ENCODE measurements around the gene SMIM1. TPM values are rescaled to one million over a fixed set of nuclear protein-coding genes. Genes with fewer than 3 reads are reported as not detected.

Gene SMIM1
- total and polyA plus RNA-seq, 2 donors (not counting 3 experiments of a cell fraction or from before 2014, with no cell fraction given): 1.4 to 2.9 TPM

GRCh38 chr1:3729594-3730542 is 42.7 kb upstream of the SMIM1 start:
- DNase-seq (ENCODE audit: low read depth, low spot score): no peak
- H4K20me1 ChIP-seq (replicated peaks; ENCODE audit: control insufficient read depth, extremely low read depth, insufficient read depth, low read length): no peaks in the 10 kb centered on the region
- BruUV-seq (replicated peaks): no TSS peak
- dilution Hi-C loops (cut with MboI; ENCODE audit: extremely low pct_ligation_motif_present, low sequenced_read_pairs) (no loop called here), intact Hi-C loops (cut with micrococcal nuclease) (no loop called here)
- ChIA-PET CTCF (interaction anchor here (1.0 kb wide), 1 partner anchor 9 kb away, joined by 3 read pairs; no protein-coding TSS in a partner anchor), POLR2A (no interaction called here)
- no peaks in the 10 kb centered on the region for H3K27me3 ChIP-seq (ENCODE audit: control insufficient read depth in 2 of 2, insufficient read depth in 2 of 2, low read length in 2 of 2)
- H3K9me1 ChIP-seq (replicated peaks; ENCODE audit: control insufficient read depth, extremely low read depth, insufficient read depth, low read length): no peaks in the 10 kb centered on the region
- no peak overlapping the region for H3K4me2 ChIP-seq (ENCODE audit: insufficient read depth, low read length)
- TF ChIP-seq JUN (IDR thresholded peaks at IDR 0.05; ENCODE audit: borderline replicate concordance, insufficient read depth, insufficient read length, low read depth) (no peak), GATA2 (IDR thresholded peaks at IDR 0.05; ENCODE audit: insufficient read depth, insufficient read length, low read depth, low read length) (no peak), FOS (IDR thresholded peaks at IDR 0.05; ENCODE audit: borderline replicate concordance, insufficient read depth, low read length) (no peak), EZH2 (IDR thresholded peaks at IDR 0.05; ENCODE audit: borderline replicate concordance, low read depth, low read length, severe bottlenecking) (no peak), POLR2A (IDR thresholded peaks at IDR 0.05; ENCODE audit: low read depth, low read length) (no peak), POLR2AphosphoS5 (IDR thresholded peaks at IDR 0.05; ENCODE audit: insufficient read depth, low read depth, low read length) (no peak), MYC (IDR thresholded peaks at IDR 0.05; ENCODE audit: low read depth, low read length) (no peak)
- TF ChIP-seq, protein P1, sequence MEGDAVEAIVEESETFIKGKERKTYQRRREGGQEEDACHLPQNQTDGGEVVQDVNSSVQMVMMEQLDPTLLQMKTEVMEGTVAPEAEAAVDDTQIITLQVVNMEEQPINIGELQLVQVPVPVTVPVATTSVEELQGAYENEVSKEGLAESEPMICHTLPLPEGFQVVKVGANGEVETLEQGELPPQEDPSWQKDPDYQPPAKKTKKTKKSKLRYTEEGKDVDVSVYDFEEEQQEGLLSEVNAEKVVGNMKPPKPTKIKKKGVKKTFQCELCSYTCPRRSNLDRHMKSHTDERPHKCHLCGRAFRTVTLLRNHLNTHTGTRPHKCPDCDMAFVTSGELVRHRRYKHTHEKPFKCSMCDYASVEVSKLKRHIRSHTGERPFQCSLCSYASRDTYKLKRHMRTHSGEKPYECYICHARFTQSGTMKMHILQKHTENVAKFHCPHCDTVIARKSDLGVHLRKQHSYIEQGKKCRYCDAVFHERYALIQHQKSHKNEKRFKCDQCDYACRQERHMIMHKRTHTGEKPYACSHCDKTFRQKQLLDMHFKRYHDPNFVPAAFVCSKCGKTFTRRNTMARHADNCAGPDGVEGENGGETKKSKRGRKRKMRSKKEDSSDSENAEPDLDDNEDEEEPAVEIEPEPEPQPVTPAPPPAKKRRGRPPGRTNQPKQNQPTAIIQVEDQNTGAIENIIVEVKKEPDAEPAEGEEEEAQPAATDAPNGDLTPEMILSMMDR (IDR thresholded peaks at IDR 0.05; ENCODE audit: extremely low read depth in 1 of 2, insufficient read depth in 1 of 2, low read depth in 1 of 2, low read length in 2 of 2): no peak
- TF ChIP-seq, protein P2, sequence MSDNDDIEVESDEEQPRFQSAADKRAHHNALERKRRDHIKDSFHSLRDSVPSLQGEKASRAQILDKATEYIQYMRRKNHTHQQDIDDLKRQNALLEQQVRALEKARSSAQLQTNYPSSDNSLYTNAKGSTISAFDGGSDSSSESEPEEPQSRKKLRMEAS (IDR thresholded peaks at IDR 0.05; ENCODE audit: insufficient read depth, insufficient read length): no peak
- H3K4me3 ChIP-seq (replicated peaks in 1 of 3; ENCODE audit: insufficient read depth in 1 of 3, low read depth in 1 of 3, low read length in 3 of 3): no peak overlapping the region
- no peak overlapping the region for H2AFZ ChIP-seq (ENCODE audit: low read depth, low read length)
- no peaks in the 10 kb centered on the region for H3K9me3 ChIP-seq (replicated peaks; ENCODE audit: control insufficient read depth, insufficient read depth, low read length)
- no peak overlapping the region for H3K27ac ChIP-seq (ENCODE audit: insufficient read depth, low read depth, low read length)
- H3K9ac ChIP-seq (replicated peaks; ENCODE audit: extremely low read depth, insufficient read depth, low read length): no peak overlapping the region
- no peaks in the 10 kb centered on the region for H3K4me1 ChIP-seq (ENCODE audit: control insufficient read depth, extremely low read depth, insufficient read depth, low read length)
- FAIRE-seq: no peak
- no peaks in the 10 kb centered on the region for H3K36me3 ChIP-seq (ENCODE audit: control insufficient read depth in 2 of 2, extremely low read depth in 1 of 2, insufficient read depth in 2 of 2, low read length in 2 of 2)
- H3K79me2 ChIP-seq (ENCODE audit: control insufficient read depth, insufficient read depth, low read length): no peaks in the 10 kb centered on the region

Data from endothelial cell of umbilical vein (primary cell).